Memory B cell (primary cell): ENCODE measurements around the gene LMOD1.
"Not testable (repeated sequence)": the region's sequence is repeated elsewhere in the genome, so short reads cannot be mapped to it uniquely, and the experiment has no call there.

Experiments
- ATAC-seq: fragments of 150-1000 bp; cut with Tn5 transposase; 2 replicates; pipeline ENCODE4 v1.10.0; 2021; ENCODE audit warnings: low read depth, mild to moderate bottlenecking, moderate library complexity
- DNase-seq, 2 donors: peaks; one replicate each; pipeline ENCODE4 v3.0.0; 2022; ENCODE audit warnings: low spot score in 2 of 2
- H3K27ac Mint-ChIP-seq: one replicate; pipeline ENCODE4 v1.8.0; 2022; ENCODE audit warnings: mild to moderate bottlenecking, moderate library complexity, mixed read lengths
- H3K27me3 Mint-ChIP-seq: one replicate; pipeline ENCODE4 v1.8.0; 2022; ENCODE audit warnings: mixed read lengths
- H3K36me3 Mint-ChIP-seq: one replicate; pipeline ENCODE4 v1.8.0; 2022; ENCODE audit warnings: mild to moderate bottlenecking, mixed read lengths
- H3K4me1 Mint-ChIP-seq: one replicate; pipeline ENCODE4 v1.8.0; 2022; ENCODE audit warnings: mixed read lengths
- H3K4me3 Mint-ChIP-seq: one replicate; pipeline ENCODE4 v1.8.0; 2022; ENCODE audit warnings: mild to moderate bottlenecking, moderate library complexity, mixed read lengths
- H3K9me3 Mint-ChIP-seq: one replicate; pipeline ENCODE4 v1.8.0; 2022; ENCODE audit warnings: mixed read lengths

LMOD1 gene

DNA sequence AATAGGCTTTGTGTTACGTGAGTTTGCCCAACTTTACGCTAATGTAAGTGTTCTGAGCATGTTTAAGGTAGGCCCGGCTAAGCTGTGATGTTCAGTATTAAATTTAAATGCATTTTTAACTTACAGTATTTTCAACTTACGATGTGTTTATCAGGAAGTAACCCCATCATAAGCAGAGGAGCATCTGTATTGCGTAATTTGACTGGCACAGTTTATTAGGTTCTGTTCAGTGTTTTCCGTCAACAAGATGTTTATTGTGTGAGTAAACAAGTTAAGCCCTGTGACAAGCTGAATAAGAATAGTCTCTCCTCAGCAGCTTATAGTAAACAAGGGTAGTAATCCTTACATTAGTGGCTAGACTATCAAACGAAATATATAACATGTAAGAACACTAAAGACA, 84.9 kb downstream of the LMOD1 start:
- no peak overlapping the region for H3K4me3 Mint-ChIP-seq
- no peak overlapping the region for H3K27ac Mint-ChIP-seq
- H3K9me3 Mint-ChIP-seq: no peaks in the 10 kb centered on the region
- no peaks in the 10 kb centered on the region for H3K4me1 Mint-ChIP-seq
- ATAC-seq: no peak
- H3K36me3 Mint-ChIP-seq: peaks cover 36% of the 10 kb centered on the region
- no peaks in the 10 kb centered on the region for H3K27me3 Mint-ChIP-seq
- no peak for DNase-seq

DNA sequence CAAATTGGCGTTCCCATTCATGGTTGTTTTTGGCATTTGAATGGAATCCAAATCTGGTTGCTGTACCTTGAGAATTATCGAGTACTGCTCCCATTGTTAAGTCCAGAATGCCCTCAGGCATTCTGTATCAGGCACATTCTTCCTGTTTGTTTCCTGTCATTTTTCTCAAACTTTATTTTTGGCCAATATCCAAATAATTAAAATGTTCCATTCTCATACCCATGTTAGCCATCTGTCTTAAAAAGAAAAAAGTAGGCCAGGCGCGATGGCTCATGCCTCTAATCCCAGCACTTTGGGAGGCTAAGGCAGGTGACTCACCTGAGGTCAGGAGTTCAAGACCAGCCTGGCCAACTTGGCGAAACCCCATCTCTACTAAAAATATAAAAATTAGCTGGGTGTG, 86.9 kb downstream of the LMOD1 start:
- Mint-ChIP-seq H3K4me3 (no peak overlapping the region), H3K27me3 (no peaks in the 10 kb centered on the region), H3K36me3 (peaks cover 41% of the 10 kb centered on the region), H3K4me1 (no peaks in the 10 kb centered on the region), H3K9me3 (no peaks in the 10 kb centered on the region), H3K27ac (no peak overlapping the region)
- ATAC-seq: no peak
- DNase-seq: no peak

DNA sequence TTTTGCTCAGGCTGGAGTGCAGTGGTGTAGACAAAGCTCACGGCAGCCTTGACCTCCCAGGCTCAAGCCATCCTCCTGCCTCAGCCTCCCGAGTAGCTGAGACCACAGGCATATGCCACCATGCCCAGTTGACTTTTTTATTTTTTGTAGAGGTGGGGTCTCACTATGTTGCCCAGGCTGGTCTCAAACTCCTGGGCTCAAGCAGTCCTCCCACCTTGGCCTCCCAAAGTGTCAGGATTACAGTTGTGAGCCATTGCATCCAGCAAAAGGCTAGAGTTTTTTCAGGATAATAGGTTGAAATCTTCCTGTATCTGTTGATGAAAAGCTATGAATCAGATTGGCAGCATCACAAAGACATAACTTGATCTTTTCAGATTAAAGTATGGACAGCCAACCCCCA, 89.6 kb downstream of the LMOD1 start:
- not testable (repeated sequence) for H3K9me3 Mint-ChIP-seq, H3K27ac Mint-ChIP-seq, H3K4me3 Mint-ChIP-seq, DNase-seq, H3K27me3 Mint-ChIP-seq, H3K4me1 Mint-ChIP-seq, ATAC-seq
- peaks cover 43% of the 10 kb centered on the region for H3K36me3 Mint-ChIP-seq

DNA sequence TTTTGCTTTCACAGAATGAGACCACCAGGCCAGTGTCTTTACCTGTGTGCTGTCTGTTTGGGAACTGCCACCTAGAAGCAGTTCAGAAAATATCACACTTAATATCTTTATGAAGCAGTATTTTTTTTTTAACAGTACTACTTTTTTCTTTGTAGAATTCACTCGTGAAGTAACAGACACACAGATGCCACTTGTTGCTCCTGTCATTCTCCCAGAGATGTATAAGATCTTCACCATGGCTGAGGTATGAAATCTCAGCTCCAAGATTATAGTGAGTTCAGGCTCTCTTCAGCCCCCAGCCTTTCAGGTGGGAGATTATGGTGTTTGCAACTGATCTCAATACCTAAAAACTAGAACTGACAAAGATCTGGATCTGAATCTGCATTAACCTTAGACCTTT, 94.4 kb downstream of the LMOD1 start:
- DNase-seq (no peak), ATAC-seq (no peak)
- Mint-ChIP-seq H3K36me3 (peaks cover 37% of the 10 kb centered on the region), H3K9me3 (no peaks in the 10 kb centered on the region), H3K4me1 (no peaks in the 10 kb centered on the region), H3K27ac (no peak overlapping the region), H3K27me3 (no peaks in the 10 kb centered on the region), H3K4me3 (no peak overlapping the region)

DNA sequence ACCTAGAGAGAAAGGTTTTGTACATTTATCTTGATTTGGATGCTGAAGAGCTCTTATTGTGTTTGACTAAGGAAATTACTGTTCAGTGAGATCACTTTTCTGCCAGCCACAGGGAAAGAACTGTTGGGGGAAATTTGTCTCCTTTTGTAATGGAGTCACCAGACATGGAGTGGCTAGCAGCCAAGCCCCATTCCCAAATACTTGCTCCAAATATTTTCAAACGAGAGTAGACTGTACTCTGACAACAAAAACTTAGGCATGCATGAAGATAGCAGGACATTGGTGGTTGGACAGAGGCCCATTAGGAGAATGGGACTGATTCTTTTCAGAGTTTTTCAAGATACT, 96.3 kb downstream of the LMOD1 start:
- H3K27ac Mint-ChIP-seq: peak overlapping the region; percentile 13
- H3K4me1 Mint-ChIP-seq: peaks cover 5% of the 10 kb centered on the region
- H3K9me3 Mint-ChIP-seq: no peaks in the 10 kb centered on the region
- ATAC-seq (no peak), DNase-seq (no peak)
- H3K27me3 Mint-ChIP-seq: no peaks in the 10 kb centered on the region
- H3K4me3 Mint-ChIP-seq: no peak overlapping the region
- H3K36me3 Mint-ChIP-seq: peaks cover 26% of the 10 kb centered on the region

DNA sequence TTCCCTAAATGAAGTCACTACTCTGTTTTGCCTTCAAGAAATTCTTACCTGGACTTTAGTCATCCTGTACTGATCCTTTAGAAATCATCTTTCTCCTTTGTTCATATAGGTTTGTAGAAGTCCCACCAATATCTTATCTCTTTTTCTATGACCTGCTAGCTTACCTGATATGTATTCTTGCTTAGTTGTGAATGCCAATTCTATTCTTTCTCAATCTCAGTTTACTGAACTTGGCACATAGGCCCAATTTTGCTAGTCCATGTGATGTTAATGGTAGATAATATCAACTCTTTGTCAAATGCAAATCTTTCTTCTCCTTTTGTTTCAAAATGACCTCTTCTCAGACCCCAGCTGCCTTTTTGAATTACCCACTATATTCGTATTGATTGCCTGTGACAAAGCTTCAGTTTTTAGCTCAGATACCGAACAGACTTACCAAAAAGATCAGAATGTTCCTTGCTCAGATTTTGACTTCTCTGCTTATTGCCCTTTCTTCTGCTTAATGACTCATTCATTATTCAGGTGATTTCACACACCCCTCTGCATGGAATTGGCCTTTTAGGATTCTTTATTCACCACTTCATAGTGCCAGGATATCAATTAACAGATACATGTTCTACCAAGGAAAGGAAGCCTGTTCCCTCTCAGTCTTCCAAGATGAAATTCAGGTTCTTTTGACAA, 96.8 kb downstream of the LMOD1 start:
- Mint-ChIP-seq H3K4me1 (peaks cover 5% of the 10 kb centered on the region), H3K9me3 (no peaks in the 10 kb centered on the region), H3K36me3 (peaks cover 24% of the 10 kb centered on the region), H3K27ac (peak overlapping the region; percentile 13), H3K27me3 (no peaks in the 10 kb centered on the region), H3K4me3 (no peak overlapping the region)
- ATAC-seq (no peak), DNase-seq (no peak)

DNA sequence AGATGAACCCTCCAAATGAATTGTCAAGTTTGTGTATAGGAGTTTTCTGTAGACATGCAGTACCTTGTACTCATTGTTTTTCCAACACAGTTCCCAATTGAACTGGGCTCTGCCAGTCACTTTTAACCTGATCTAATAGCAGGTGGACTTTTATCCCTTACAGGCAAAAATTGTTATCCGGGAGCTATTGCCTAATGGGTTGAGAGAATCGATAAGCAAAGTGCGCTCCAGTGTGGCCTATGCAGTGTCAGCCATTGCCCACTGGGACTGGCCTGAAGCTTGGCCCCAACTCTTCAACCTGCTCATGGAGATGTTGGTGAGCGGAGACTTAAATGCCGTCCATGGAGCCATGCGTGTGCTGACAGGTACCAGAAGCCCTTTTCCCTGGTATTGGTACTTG, 98.1 kb downstream of the LMOD1 start:
- DNase-seq (no peak), ATAC-seq (no peak)
- Mint-ChIP-seq H3K27ac (no peak overlapping the region), H3K9me3 (no peaks in the 10 kb centered on the region), H3K4me3 (no peak overlapping the region), H3K4me1 (peaks cover 5% of the 10 kb centered on the region), H3K36me3 (peaks cover 19% of the 10 kb centered on the region), H3K27me3 (no peaks in the 10 kb centered on the region)

DNA sequence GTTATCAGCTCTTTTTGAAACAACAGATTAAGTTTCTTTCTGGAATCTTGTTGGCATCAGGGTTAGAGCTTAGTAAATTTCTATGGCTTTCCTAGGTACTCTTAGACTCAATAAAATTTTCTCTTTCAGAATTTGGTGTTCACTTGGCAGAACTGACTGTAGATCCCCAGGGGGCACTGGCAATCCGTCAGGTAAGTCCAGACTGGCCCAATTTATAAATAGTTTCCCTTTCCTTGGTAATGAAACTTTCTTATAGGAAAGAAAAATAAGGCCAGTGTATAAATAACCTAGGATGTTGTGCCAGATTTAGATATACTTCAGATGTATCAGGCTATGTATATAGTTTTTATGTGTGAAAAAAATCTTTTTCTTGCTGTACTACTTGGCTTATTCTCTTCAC, 99.2 kb downstream of the LMOD1 start:
- Mint-ChIP-seq H3K36me3 (peaks cover 17% of the 10 kb centered on the region), H3K4me3 (no peak overlapping the region), H3K27ac (peak overlapping the region; percentile 63), H3K4me1 (peaks cover 11% of the 10 kb centered on the region), H3K9me3 (no peaks in the 10 kb centered on the region), H3K27me3 (no peaks in the 10 kb centered on the region)
- DNase-seq (no peak), ATAC-seq (no peak)
